GM19395 (cell line): ENCODE data around the gene ADAMTS14.

Experiments
- ATAC-seq: cut with Tn5 transposase; IDR thresholded peaks from one replicate; pipeline ENCODE4 v1.9.1; 2021; ENCODE audit warnings: mild to moderate bottlenecking, moderate library complexity; ENCODE audit not compliant: unreplicated experiment

ADAMTS14 gene

DNA sequence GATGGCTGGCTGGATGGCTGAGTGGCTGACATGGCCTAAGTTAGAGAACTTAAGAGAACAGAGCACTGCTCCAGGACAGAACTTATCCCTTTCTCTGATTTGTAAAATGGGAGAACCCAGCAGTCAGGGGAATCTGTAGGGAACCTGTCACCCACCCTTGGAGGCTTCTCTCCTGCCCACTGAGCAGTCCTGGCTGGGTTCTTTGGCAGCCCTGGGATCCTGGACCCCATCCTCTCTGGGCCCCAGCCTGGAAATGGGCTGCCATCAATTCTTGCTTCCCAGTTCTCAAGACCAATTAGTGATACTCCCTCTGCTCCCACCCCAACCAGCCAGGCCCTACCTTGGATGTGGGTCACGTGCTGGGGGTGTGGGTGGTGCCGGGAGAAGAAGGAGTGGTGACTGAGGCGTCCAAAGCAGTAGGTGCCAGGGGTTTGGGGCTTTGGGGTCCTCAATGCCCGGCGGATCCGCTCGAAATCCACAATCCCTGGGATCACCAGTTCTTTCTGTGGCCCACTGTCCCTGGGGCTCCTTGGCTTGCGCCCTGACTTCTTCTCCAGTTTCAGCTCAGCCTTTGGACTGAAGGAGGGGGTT is 109.2 kb downstream of the ADAMTS14 start:
- ATAC-seq: no peak

GRCh38 chr10:70782086-70782745 is 109.9 kb downstream of the ADAMTS14 start:
- ATAC-seq: no peak

DNA sequence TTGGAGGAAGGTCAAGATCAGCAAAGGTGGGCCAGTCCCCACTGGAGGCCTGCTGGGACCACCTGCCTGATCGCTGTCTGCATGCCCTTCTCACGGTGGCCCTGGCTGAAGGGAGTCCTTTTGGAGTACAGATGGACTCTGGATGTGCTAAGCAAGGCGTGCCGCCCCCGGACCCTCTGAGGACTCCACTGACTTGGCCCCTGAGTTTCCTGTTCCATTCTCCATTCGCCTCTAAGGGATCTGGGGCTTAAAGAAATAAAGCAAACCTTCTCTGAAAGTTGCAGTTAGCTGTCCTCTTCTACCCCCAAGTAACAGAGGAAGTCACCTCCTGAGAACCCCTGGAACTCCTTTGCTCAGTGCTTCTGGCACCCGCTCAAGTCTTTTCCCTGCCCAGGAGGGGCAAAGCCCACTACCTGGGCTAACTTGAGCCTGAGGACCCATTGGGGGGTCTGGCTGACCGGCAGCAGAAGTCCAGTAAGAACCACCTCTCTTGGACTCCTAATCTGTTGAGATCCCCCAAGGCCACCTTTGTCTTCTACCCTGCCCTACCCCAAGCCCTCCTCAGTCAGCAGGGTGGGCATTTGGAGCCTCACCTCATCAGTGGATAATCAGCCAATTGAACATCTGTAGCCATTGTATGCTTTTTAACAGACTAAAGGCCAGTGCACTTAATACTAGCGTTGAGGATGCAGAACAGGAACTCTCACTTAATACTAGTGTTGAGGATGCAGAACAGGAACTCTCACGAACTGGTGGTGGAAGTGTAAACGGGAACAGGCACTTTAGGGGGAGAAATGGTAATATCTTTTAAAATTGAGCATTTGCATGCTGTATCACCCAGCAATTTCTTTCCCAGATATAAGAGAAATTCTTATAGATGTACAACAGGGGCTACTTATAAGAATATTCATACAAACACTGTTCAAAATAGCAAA is 110.7 kb downstream of the ADAMTS14 start:
- ATAC-seq: no peak

DNA sequence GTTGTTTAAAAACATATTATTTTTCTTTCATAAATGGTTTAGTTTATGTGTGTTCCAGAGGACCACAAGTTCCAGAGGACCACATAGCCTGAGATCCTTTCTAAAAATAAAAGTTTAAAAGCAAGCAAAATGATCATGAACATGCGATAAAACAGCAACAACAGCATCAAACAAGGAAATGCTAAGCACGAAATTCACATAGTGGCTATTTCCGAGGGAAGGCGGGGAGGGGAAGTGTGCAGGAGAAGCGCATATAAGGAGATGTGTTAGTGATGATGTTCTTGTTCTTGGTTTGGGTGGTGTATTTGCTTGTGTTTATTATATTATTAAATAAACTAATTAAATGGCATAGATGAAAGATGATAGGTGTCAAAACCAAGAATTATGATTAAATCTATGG is 111.7 kb downstream of the ADAMTS14 start:
- no peak for ATAC-seq

GRCh38 chr10:70784471-70784870 is 112.2 kb downstream of the ADAMTS14 start:
- ATAC-seq: no peak

DNA sequence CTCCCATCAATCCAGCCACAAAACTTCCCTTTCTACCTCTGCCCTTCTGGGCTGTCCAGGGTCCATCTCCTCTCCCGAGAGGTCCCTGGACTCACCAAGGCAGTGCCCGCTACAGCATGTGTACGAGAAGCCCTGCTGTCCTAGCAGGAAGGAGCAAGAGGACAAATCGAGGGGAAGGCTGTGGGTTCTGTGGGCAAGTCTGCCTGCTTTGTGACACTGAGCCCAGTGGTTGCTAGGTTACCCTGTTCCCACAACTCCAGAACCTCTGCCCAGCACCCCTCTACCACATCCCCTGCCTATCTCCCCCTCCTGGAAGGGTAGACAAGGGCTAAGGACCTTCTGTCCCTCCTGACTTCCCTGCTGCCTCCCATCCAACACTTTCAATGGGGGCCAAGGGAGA is 112.9 kb downstream of the ADAMTS14 start, which contains the start of gene TBATA:
TBATA (minus strand) TSS at position 188 of the 400 bp plus-strand sequence. CDS start 1,998 bp downstream, outside the sequence.
- ATAC-seq: no peak

DNA sequence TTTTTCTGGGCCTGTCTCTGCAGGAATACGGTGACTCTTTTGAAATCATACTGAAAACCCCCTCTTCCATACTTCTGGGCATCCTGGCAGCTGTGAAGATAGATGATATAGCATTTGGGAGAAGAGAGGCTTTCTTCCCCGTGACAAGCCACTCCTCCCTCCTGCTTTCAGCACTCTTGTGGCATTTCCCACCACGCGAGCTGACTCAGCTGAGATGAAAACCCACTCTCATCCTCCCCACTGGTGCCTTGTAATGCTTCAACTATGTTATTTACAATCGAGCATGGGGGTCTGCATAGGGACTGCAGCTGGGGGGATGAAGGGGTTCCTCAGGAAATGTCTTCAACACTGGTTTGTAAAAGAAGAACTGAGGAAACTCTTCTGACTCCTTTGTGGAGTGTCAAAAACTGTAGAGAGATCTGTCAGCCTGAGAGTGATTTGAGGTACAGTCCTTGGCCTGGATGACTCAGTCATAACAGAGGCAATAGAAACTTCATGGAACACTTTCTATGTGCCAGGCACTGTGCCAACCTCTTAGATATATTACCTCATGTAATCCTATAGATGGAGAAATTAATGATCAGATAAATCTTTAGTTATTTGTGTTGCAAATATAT is 114.6 kb downstream of the ADAMTS14 start:
- ATAC-seq: no peak

GRCh38 chr10:70791386-70792039 is 119.2 kb downstream of the ADAMTS14 start:
- no peak for ATAC-seq

GRCh38 chr10:70795613-70796012 is 123.3 kb downstream of the ADAMTS14 start:
- ATAC-seq: no peak

- ATAC-seq: no peak
Measured at GRCh38 chr10:70797840-70798239, 125.5 kb downstream of the ADAMTS14 start.

DNA sequence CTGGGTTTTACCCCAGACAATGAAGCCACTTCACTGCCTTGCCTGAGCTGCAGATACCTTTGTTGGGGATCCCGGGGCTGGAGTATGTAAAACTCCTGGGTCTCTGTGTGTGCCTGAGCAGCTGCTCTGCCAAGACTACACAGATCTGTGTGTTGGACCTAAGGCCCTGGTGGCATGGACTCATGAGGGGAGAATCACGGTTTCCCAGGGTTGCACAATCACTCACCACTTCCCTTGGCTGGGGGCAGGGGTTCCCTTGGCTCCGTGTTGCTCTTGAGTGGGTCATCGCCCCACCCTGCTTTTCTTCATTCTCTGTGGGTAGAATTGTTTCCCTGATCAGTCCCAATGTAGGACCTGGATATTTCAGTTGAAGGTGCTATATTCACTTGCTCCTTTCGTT is 126.8 kb downstream of the ADAMTS14 start:
- ATAC-seq: no peak

DNA sequence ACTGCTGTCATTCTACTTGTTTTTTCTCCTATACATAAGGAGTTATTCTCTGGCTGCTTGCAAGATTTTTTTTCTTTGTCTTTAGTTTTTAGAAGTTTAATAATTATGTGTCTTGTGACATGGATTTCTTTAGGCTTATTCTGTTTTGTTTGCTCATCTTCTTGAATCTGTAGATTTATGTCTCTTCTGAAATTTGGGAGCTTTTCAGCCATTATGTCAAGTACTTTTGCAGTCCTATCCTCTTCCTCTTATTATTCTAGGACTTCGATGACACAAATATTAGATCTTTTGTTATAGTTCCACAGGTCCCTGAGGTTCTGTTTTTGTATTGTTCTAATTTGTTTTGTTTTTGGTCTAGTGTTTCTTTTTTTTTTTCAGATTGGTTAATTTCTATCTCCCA is 129.5 kb downstream of the ADAMTS14 start:
- no peak for ATAC-seq

DNA sequence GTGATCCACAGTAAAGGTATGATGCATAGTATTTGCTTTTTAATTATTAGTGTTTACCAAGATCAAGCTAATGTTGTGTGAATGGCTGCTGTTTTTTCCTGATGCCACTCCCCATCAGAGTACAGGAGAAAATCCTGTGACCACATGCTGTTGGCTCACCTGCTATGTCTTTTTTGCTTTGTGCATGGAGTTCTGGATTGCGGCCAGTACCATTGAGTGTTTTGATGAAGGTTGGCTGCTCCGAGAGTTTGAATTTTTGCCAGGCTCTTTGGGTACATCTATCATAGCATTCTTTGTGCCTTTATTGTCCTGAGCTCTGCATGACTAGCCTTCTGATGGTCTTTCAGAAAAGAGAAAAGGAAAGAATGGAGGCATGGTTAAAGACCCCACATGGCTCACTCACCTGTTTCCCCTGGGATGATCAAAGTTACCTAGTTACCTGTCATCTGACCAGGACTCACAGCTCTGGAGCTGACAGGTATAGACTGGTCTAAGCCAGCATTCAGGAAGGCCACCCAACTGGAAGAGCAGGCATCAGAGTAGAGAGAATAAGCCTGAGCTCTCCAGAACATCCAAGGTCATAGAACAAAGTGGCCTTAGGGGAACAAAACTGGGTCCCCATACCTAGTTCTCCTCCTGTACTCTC is 131.6 kb downstream of the ADAMTS14 start:
- no peak for ATAC-seq

DNA sequence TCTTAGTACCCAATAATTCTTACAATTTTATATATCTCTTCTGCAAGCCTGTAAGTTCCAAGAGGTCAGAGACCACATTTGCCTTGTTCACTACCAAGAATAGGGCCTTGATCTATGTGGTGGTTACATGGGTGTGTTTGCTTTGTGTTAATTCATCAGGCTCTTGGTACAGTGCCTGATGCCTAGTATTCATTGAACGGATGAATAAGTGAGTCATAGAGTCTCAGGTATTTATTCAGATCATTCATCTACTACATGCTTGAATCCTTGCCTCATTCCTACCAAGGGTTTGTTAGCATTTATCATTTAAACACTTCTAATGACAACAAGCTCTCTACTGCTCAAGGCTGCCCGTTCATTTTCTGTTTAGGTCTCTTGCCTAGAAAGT is 132.1 kb downstream of the ADAMTS14 start:
- ATAC-seq: no peak

- no peak for ATAC-seq
Measured at GRCh38 chr10:70805619-70806215, 133.4 kb downstream of the ADAMTS14 start.

- no peak for ATAC-seq
Measured at GRCh38 chr10:70806841-70807240, 134.5 kb downstream of the ADAMTS14 start.

- no peak for ATAC-seq
Measured at GRCh38 chr10:70807556-70807955, 135.2 kb downstream of the ADAMTS14 start.

DNA sequence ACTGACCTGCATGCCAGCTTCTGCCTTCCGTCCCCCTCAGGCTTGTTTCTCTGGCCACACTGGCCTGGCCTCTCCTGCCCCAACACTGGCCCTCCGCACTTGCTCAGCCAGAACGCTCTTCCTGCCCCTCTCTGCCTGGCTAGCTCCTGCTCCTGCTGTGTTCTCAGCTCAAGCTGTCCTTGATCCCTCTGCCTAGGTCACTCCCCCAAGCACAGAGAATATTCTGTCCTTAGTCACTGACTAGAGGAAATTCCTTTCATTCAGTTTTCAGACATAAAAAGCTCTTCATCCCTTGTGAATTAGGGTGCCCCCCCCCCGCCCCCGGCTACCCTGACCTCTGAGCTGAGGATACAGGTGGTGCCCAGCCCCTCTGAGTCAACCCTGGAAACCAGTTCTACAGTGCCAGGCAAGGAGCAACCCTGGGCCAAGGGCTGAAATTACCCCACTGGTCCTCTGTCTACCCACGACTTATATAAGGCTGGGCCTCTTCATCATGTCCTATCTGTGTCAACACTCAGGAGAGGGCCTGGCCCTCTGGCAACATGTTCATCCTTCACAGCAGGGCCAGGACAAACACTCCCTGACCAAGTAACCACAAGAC is 136.8 kb downstream of the ADAMTS14 start:
- no peak for ATAC-seq

GRCh38 chr10:70809726-70810125 is 137.4 kb downstream of the ADAMTS14 start:
- no peak for ATAC-seq
